Measurements from ENCODE around the gene RUSC2.
"Not testable (repeated sequence)": the region's sequence is repeated elsewhere in the genome, so short reads cannot be mapped to it uniquely, and the experiment has no call there.

The RUSC2 gene, protein sequence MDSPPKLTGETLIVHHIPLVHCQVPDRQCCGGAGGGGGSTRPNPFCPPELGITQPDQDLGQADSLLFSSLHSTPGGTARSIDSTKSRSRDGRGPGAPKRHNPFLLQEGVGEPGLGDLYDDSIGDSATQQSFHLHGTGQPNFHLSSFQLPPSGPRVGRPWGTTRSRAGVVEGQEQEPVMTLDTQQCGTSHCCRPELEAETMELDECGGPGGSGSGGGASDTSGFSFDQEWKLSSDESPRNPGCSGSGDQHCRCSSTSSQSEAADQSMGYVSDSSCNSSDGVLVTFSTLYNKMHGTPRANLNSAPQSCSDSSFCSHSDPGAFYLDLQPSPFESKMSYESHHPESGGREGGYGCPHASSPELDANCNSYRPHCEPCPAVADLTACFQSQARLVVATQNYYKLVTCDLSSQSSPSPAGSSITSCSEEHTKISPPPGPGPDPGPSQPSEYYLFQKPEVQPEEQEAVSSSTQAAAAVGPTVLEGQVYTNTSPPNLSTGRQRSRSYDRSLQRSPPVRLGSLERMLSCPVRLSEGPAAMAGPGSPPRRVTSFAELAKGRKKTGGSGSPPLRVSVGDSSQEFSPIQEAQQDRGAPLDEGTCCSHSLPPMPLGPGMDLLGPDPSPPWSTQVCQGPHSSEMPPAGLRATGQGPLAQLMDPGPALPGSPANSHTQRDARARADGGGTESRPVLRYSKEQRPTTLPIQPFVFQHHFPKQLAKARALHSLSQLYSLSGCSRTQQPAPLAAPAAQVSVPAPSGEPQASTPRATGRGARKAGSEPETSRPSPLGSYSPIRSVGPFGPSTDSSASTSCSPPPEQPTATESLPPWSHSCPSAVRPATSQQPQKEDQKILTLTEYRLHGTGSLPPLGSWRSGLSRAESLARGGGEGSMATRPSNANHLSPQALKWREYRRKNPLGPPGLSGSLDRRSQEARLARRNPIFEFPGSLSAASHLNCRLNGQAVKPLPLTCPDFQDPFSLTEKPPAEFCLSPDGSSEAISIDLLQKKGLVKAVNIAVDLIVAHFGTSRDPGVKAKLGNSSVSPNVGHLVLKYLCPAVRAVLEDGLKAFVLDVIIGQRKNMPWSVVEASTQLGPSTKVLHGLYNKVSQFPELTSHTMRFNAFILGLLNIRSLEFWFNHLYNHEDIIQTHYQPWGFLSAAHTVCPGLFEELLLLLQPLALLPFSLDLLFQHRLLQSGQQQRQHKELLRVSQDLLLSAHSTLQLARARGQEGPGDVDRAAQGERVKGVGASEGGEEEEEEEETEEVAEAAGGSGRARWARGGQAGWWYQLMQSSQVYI (N-terminal part only)

DNA sequence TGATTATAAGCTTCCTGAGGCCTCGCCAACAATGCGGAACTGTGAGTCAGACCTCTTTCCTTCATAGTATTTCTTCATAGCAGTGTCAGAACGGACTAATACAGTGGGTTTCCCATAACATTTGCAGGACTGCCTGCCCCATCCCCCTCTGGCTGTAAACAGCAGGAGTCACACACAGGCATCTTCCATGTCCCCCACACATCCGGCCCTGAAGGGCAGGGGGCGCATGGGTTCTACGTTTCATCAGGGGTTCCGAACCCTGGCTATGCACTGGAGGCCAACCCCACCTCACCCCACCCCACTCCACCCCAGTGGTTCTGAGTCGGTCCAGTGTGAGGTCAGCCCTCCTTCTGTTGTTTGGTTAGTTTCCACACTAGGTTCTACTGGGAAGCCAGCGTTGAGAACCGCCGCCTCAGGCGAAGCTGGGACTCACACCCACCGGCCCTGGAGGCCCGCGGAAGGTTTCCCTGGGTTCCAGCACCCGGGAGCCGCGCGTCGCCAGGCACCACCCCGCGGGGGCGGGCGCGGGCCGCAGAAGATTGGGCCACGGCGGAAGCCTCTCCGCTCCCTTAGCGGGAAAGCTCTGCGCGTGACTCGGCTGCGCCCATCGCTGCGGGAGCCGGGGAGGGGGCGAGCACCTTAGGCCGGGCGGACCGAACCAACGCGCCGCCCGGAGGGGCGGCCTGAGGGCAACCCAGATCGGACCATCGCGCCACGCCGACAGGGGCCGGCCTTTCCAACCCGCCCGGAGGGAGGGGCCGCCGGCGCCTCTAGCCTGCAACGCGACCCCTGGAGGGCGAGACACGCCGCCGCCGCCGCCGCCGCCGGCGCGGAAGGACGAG, at the start of gene RUSC2:
TSS of gene RUSC2 (plus strand) at position 799 of the 842 bp plus-strand sequence. CDS start 56,411 bp downstream, outside the sequence.
- H3K9ac ChIP-seq (ENCODE audit: low read depth, low read length): peak within 1 kb of the TSS; percentile 61
- no peaks in the 10 kb centered on the region for H3K9me3 ChIP-seq (ENCODE audit: control insufficient read depth, insufficient read depth, low read length)
- H3K4me3 ChIP-seq (ENCODE audit: low read depth, low read length): peak within 1 kb of the TSS; percentile 84
- no peaks in the 10 kb centered on the region for H3K27me3 ChIP-seq (ENCODE audit: control insufficient read depth, insufficient read depth, low read length)
- no peaks in the 10 kb centered on the region for H3K36me3 ChIP-seq (ENCODE audit: control insufficient read depth, insufficient read depth, low read length)
- H3K4me1 ChIP-seq (ENCODE audit: control insufficient read depth, insufficient read depth, low read length): no peaks in the 10 kb centered on the region

DNA sequence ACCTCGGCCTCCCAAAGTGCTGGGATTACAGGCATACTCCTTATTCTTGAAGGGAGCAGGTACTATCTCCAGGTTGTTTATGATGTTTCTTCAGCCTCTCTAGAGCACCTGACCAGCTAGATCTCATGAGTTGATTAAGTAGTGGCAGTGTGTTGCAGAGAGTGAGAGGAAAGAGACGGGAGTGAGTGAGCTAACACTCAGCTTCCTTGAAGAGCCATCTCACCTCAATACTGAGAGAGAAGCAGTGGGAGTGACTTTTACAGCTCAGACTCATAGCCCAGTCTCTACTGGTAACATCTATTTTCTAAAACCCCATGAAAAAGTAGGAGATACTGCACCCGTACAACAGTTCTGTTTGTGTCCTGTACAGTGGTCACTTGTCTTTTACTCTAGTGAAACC, 43.9 kb upstream of the RUSC2 start:
- Histone ChIP-seq H3K9ac (ENCODE audit: low read depth, low read length) (no peak overlapping the region), H3K36me3 (ENCODE audit: control insufficient read depth, insufficient read depth, low read length) (no peaks in the 10 kb centered on the region), H3K4me3 (ENCODE audit: low read depth, low read length) (no peak overlapping the region), H3K27me3 (ENCODE audit: control insufficient read depth, insufficient read depth, low read length) (peaks cover 3% of the 10 kb centered on the region), H3K4me1 (ENCODE audit: control insufficient read depth, insufficient read depth, low read length) (no peaks in the 10 kb centered on the region), H3K9me3 (ENCODE audit: control insufficient read depth, insufficient read depth, low read length) (no peaks in the 10 kb centered on the region)

DNA sequence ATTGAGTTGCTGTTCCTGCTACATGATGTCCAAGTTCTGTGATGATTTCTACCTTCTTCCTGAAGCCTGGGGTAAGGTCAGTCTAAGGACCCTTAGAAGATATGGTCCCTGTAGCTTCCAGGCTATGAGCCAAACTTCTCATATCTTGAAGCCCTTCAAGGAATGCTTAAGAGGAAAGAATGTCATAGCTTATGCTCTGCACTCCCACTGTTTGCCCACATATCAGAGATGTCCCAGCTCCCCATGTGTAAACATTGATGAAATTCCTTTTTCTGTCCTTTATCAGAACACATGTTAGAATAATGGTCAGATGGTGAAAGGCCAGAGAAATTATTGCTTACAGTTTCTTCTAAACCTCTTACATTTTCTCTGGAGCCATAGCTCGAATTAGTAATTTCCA, 41.4 kb upstream of the RUSC2 start:
- Histone ChIP-seq H3K9me3 (ENCODE audit: control insufficient read depth, insufficient read depth, low read length) (no peaks in the 10 kb centered on the region), H3K36me3 (ENCODE audit: control insufficient read depth, insufficient read depth, low read length) (no peaks in the 10 kb centered on the region), H3K9ac (ENCODE audit: low read depth, low read length) (no peak overlapping the region), H3K27me3 (ENCODE audit: control insufficient read depth, insufficient read depth, low read length) (peaks cover 3% of the 10 kb centered on the region), H3K4me3 (ENCODE audit: low read depth, low read length) (no peak overlapping the region), H3K4me1 (ENCODE audit: control insufficient read depth, insufficient read depth, low read length) (no peaks in the 10 kb centered on the region)

DNA sequence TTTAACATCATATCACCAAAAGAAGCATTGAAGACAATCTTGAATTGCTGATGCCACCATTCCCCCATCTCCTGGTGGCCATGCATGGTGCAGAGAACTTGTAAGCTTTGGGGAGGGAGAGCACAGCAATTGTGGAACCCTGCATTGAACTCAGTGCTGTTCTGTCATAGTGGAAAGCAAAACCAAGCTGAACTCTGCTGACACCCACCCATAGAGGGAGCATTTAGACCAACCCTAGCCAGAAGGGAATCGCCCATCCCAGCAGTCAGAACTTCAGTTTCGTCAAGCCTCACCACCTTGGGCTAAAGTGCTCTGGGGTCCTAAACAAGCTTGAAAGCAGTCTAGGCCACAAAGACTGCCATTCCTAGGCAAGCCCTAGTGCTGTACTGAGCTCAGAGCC, 37.4 kb upstream of the RUSC2 start:
- Histone ChIP-seq H3K4me3 (ENCODE audit: low read depth, low read length) (no peak overlapping the region), H3K9ac (ENCODE audit: low read depth, low read length) (no peak overlapping the region), H3K27me3 (ENCODE audit: control insufficient read depth, insufficient read depth, low read length) (no peaks in the 10 kb centered on the region), H3K9me3 (ENCODE audit: control insufficient read depth, insufficient read depth, low read length) (no peaks in the 10 kb centered on the region), H3K4me1 (ENCODE audit: control insufficient read depth, insufficient read depth, low read length) (no peaks in the 10 kb centered on the region), H3K36me3 (ENCODE audit: control insufficient read depth, insufficient read depth, low read length) (no peaks in the 10 kb centered on the region)

DNA sequence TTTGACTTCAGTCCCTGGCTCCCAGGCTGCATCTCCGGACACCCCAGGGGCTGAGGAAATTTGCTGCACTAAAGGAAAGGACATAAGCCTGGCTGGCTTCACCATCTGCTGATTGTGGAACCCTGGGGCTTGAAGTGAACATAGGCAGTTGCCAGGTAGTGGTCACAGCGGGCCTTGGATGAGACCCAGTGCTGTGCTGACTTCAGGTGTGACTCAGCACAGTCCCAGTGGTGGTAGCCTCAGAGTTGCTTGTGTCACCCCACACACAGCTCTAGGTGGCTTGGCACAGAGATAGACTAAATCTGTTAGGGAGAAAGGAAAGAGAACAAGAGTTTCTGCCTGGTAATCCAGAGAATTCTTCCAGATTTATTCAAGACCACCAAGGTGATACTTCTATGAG, 36.1 kb upstream of the RUSC2 start:
- Histone ChIP-seq H3K9me3 (ENCODE audit: control insufficient read depth, insufficient read depth, low read length) (no peaks in the 10 kb centered on the region), H3K9ac (ENCODE audit: low read depth, low read length) (no peak overlapping the region), H3K36me3 (ENCODE audit: control insufficient read depth, insufficient read depth, low read length) (no peaks in the 10 kb centered on the region), H3K4me1 (ENCODE audit: control insufficient read depth, insufficient read depth, low read length) (no peaks in the 10 kb centered on the region), H3K4me3 (ENCODE audit: low read depth, low read length) (no peak overlapping the region), H3K27me3 (ENCODE audit: control insufficient read depth, insufficient read depth, low read length) (no peaks in the 10 kb centered on the region)

DNA sequence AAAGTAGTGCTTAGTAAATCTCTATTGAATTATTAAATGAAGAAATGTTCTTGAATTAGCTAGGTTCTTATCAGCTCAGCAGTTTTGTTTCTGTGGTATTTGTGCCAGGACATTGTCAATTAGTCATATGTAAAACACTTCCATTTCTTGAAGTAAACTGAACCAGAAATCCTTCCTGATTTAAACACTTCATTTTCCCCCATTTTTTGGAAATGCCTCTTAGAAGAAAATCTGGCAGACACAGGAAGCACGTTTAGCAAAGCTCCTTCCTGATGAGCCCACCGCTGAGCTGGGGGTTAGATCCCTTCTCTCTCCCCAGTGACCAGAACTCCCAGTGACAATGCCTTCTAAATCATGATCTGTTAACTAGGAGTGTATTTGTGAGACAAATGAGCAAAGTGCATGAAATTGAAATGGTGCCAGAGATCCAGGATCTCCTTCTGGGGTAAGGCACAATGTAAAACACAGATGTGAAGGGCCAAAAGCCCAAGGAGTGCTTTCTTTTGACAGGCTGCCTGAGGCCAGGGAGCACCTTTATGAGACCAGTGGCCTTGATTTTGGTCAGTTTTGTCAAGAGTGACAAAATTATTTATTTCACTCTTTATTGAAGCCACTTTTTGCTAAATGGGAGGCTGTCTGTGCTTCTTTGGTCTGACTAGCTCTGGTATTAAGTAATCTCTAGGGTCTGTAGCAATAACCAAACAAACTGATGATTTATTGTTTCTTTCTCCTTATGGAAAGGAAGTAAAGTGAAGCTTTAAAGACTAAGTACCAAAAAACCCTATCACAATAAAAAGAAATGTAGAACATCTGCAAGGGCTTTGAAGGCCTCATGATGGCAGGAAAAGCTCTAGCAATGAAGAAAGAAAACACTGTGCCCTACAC, 25.5 kb upstream of the RUSC2 start:
- H3K9me3 ChIP-seq (ENCODE audit: control insufficient read depth, insufficient read depth, low read length): no peaks in the 10 kb centered on the region
- no peaks in the 10 kb centered on the region for H3K36me3 ChIP-seq (ENCODE audit: control insufficient read depth, insufficient read depth, low read length)
- H3K27me3 ChIP-seq (ENCODE audit: control insufficient read depth, insufficient read depth, low read length): no peaks in the 10 kb centered on the region
- no peaks in the 10 kb centered on the region for H3K4me1 ChIP-seq (ENCODE audit: control insufficient read depth, insufficient read depth, low read length)
- H3K4me3 ChIP-seq (ENCODE audit: low read depth, low read length): no peak overlapping the region
- no peak overlapping the region for H3K9ac ChIP-seq (ENCODE audit: low read depth, low read length)

DNA sequence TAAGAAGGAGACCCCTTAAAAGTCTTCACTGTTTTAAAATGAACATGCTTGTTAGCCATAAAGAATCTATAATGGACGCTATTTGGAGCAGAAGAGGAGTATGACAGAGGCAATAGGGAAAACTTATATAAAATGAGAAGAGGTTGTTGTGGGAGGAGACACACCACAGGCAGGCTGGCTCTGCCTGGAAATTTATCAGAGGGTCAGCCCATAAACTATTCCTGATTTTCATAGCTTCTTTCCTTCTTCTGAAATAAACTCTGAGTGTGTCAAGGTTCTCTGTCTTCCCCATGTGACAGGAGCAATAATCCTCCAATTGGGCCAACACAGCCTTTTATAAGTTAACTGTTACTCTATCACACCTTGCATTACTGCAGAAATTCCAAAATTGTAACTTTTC, 19.6 kb upstream of the RUSC2 start:
- Histone ChIP-seq H3K9ac (ENCODE audit: low read depth, low read length) (no peak overlapping the region), H3K9me3 (ENCODE audit: control insufficient read depth, insufficient read depth, low read length) (no peaks in the 10 kb centered on the region), H3K4me1 (ENCODE audit: control insufficient read depth, insufficient read depth, low read length) (no peaks in the 10 kb centered on the region), H3K27me3 (ENCODE audit: control insufficient read depth, insufficient read depth, low read length) (no peaks in the 10 kb centered on the region), H3K36me3 (ENCODE audit: control insufficient read depth, insufficient read depth, low read length) (no peaks in the 10 kb centered on the region), H3K4me3 (ENCODE audit: low read depth, low read length) (no peak overlapping the region)

DNA sequence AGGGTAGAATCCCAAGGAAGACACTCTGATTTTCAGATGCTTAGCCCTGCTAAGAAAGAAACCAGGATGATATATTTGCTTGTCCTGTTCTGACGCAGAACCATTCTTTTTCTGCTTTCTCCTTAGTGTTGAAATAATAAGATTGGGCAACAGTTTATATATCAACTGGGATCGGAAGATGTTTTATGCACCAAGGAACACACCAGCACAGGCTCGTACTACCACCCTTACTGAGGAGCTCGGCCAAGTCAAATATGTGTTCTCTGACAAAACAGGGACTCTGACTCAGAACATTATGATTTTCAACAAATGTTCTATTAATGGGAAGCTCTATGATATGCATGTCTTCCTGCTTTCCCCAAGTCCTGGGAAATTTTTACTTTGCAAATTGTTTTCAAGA, 19.0 kb upstream of the RUSC2 start:
- H3K4me3 ChIP-seq (ENCODE audit: low read depth, low read length): no peak overlapping the region
- H3K36me3 ChIP-seq (ENCODE audit: control insufficient read depth, insufficient read depth, low read length): no peaks in the 10 kb centered on the region
- no peak overlapping the region for H3K9ac ChIP-seq (ENCODE audit: low read depth, low read length)
- no peaks in the 10 kb centered on the region for H3K27me3 ChIP-seq (ENCODE audit: control insufficient read depth, insufficient read depth, low read length)
- H3K4me1 ChIP-seq (ENCODE audit: control insufficient read depth, insufficient read depth, low read length): no peaks in the 10 kb centered on the region
- no peaks in the 10 kb centered on the region for H3K9me3 ChIP-seq (ENCODE audit: control insufficient read depth, insufficient read depth, low read length)

DNA sequence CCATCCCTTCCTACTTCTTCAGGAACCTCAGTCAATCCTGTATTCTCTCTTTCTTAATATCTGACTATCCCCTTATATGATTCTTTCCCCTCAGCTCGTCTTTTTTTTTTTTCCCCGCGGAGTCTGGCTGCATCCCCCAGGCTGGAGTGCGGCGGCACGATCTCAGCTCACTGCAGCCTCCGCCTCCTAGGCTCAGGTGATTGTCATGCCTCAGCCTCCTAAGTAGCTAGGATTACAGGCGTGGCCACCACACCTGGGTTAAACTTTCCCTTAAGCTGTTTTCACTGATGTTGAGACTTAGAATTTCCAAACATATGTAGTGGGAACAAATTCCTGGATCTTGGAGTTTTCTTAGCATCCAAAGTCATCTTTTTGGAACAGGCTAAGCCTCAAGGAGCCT, 13.3 kb upstream of the RUSC2 start:
- Histone ChIP-seq H3K27me3 (ENCODE audit: control insufficient read depth, insufficient read depth, low read length) (no peaks in the 10 kb centered on the region), H3K36me3 (ENCODE audit: control insufficient read depth, insufficient read depth, low read length) (no peaks in the 10 kb centered on the region), H3K9me3 (ENCODE audit: control insufficient read depth, insufficient read depth, low read length) (no peaks in the 10 kb centered on the region), H3K9ac (ENCODE audit: low read depth, low read length) (no peak overlapping the region), H3K4me1 (ENCODE audit: control insufficient read depth, insufficient read depth, low read length) (peaks cover 4% of the 10 kb centered on the region), H3K4me3 (ENCODE audit: low read depth, low read length) (no peak overlapping the region)

DNA sequence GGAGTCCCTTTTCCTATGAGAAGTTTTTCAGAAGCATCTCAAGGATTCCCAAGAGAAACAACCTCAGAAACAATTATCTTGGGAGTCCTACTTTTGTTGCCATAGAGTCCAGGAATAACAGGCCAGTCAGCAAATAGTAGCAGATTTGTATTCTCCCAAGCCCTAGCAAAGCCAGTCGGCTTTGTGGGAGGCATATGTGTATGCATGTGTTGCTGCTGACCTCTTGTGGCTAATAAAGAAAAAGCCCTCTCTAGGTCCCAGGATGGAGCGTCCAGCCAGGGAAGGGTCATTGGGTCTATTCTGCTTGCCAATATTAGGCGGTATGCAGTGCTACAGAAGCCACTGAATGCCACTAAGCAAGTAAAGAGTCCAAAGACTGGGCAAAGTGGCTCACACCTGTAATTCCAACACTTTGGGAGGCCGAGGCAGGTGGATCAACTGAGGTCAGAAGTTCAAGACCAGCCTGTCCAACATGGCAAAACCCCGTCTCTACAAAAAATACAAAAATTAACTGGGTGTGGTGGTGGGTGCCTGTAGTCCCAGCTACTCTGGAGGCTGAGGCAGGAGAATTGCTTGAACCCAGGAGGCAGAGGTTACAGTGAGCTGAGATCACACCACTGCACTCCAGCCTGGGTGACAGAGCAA, 12.6 kb upstream of the RUSC2 start:
- not testable (repeated sequence) for H3K9me3 ChIP-seq (ENCODE audit: control insufficient read depth, insufficient read depth, low read length); H3K4me1 ChIP-seq (ENCODE audit: control insufficient read depth, insufficient read depth, low read length); H3K36me3 ChIP-seq (ENCODE audit: control insufficient read depth, insufficient read depth, low read length); H3K27me3 ChIP-seq (ENCODE audit: control insufficient read depth, insufficient read depth, low read length); H3K9ac ChIP-seq (ENCODE audit: low read depth, low read length); H3K4me3 ChIP-seq (ENCODE audit: low read depth, low read length)

Data from iPS-15b (cell line).